Measurements from ENCODE around the gene EFCC1.

The EFCC1 gene

GRCh38 chr3:129078510-129078909 lies 77.4 kb downstream of the EFCC1 start:
- H3K27ac ChIP-seq: no peak overlapping the region
- CTCF ChIA-PET: interaction anchor here (0.6 kb wide), 2 partner anchors 10 to 142 kb away, joined by 3 read pairs; no protein-coding TSS in a partner anchor
- DNase-seq (ENCODE audit: low spot score): no peak
- TF ChIP-seq, protein P1, sequence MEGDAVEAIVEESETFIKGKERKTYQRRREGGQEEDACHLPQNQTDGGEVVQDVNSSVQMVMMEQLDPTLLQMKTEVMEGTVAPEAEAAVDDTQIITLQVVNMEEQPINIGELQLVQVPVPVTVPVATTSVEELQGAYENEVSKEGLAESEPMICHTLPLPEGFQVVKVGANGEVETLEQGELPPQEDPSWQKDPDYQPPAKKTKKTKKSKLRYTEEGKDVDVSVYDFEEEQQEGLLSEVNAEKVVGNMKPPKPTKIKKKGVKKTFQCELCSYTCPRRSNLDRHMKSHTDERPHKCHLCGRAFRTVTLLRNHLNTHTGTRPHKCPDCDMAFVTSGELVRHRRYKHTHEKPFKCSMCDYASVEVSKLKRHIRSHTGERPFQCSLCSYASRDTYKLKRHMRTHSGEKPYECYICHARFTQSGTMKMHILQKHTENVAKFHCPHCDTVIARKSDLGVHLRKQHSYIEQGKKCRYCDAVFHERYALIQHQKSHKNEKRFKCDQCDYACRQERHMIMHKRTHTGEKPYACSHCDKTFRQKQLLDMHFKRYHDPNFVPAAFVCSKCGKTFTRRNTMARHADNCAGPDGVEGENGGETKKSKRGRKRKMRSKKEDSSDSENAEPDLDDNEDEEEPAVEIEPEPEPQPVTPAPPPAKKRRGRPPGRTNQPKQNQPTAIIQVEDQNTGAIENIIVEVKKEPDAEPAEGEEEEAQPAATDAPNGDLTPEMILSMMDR (conservative IDR thresholded peaks at IDR 0.05; ENCODE audit: low read depth): no peak
- POLR2A ChIA-PET (ENCODE audit: low non-redundant PET): no interaction called here

GRCh38 chr3:129081503-129081902 lies 80.4 kb downstream of the EFCC1 start:
- TF ChIP-seq, protein P1 (conservative IDR thresholded peaks at IDR 0.05; ENCODE audit: low read depth): no peak
- DNase-seq (ENCODE audit: low spot score): no peak
- H3K27ac ChIP-seq: no peak overlapping the region
- CTCF ChIA-PET: interaction anchor here (0.7 kb wide), 1 partner anchor 20 kb away, joined by 3 read pairs; no protein-coding TSS in a partner anchor
- POLR2A ChIA-PET (ENCODE audit: low non-redundant PET): no interaction called here

DNA sequence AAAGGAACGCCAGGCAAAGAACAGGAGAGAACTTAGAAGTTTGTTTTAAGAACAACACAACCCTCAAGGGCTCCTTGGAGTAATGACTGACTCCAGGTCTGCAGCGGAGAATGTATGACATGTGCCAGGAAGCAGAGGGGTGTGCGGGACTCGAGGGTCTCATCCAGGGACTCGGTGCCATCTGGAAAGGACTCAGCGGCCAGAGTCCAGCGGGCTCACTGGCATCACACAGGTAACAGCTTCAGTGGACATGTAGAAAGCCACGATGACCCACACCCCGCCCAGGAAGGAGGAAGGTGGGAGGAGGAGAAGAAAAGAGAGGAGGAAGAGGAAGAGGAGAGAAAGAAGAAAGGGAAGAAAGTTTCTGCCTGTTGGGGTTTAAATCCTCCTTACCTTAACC lies 80.9 kb downstream of the EFCC1 start:
- ChIA-PET CTCF (no interaction called here), POLR2A (ENCODE audit: low non-redundant PET) (no interaction called here)
- TF ChIP-seq, protein P1 (conservative IDR thresholded peaks at IDR 0.05; ENCODE audit: low read depth): no peak
- DNase-seq (ENCODE audit: low spot score): no peak
- H3K27ac ChIP-seq: no peak overlapping the region

- DNase-seq (ENCODE audit: low spot score): no peak
- TF ChIP-seq, protein P1 (conservative IDR thresholded peaks at IDR 0.05; ENCODE audit: low read depth): no peak
- ChIA-PET POLR2A (ENCODE audit: low non-redundant PET) (no interaction called here), CTCF (interaction anchor here (0.7 kb wide), 2 partner anchors 22 to 264 kb away, joined by 3 to 4 read pairs; no protein-coding TSS in a partner anchor)
- no peak overlapping the region for H3K27ac ChIP-seq
These were observed 83.4 kb downstream of the EFCC1 start for GRCh38 chr3:129084501-129084900.

GRCh38 chr3:129085165-129085715 lies 84.1 kb downstream of the EFCC1 start:
- ChIA-PET POLR2A (ENCODE audit: low non-redundant PET) (no interaction called here), CTCF (interaction anchor here (0.7 kb wide), 1 partner anchor 61 kb away, joined by 3 read pairs; no protein-coding TSS in a partner anchor)
- TF ChIP-seq, protein P1 (conservative IDR thresholded peaks at IDR 0.05; ENCODE audit: low read depth): no peak
- no peak for DNase-seq (ENCODE audit: low spot score)
- H3K27ac ChIP-seq: no peak overlapping the region

DNA sequence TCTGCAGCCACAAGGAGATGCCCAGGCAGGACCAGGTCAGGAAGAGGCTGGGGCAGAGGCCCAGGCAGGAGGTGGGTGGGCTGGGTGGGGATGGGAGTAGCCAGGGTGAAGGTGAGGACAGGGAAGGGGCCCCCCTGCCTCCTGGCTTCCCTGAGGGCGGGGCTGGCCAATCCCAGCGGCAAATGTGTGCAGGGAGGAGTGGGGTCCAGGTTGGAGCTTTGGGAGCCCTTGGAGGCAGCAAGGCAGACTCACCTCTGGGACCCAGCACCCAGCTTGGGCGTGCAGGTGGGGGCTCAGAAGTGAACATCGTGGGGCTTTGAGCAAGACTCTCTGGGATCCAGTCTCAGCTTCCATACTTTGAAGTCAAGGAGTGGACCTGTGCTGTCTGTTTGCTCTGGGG lies 84.7 kb downstream of the EFCC1 start:
- DNase-seq (ENCODE audit: low spot score): no peak
- POLR2A ChIA-PET (ENCODE audit: low non-redundant PET): no interaction called here
- H3K27ac ChIP-seq: no peak overlapping the region
- TF ChIP-seq, protein P1 (conservative IDR thresholded peaks at IDR 0.05; ENCODE audit: low read depth): no peak
- CTCF ChIA-PET: no interaction called here
